Activated T-helper 9 cell treated with anti-CD3 and anti-CD28 coated beads, Interleukin-2, amount 50 U/mL, for 16 hours (primary cell): ENCODE measurements around the gene GDI1.
A peak's percentile ranks its signal among the peaks of the same experiment; 100 is the strongest.

Source experiments
- DNase-seq: peaks from one replicate; pipeline ENCODE4 v3.0.0-alpha.2; 2020; ENCODE audit warnings: low read depth

The GDI1 gene

DNA sequence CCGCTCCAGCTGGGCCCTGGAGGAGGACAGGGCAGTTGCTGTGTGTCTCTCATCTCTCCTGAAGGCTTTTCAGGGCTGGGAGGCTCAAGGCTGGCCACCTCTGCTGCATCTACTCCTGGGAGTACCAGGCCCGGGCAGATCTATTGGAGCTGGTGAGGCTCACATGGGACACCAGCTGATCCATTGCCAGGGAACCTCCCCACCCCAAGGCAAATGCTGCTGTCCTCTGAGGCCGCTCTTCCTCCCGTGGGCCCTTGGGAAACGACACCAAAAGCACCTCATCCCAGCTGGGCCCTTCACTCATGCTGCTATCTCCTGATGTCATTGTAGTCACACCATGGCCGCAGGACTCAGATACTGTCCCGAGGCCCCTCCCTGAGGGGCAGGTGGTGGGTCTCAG lies 45.8 kb downstream of the GDI1 start:
- no peak for DNase-seq

GRCh38 chrX:154483325-154483724 lies 46.4 kb downstream of the GDI1 start:
- no peak for DNase-seq

GRCh38 chrX:154484255-154485149 lies 47.5 kb downstream of the GDI1 start:
- DNase-seq: no peak

- no peak for DNase-seq
Measured at GRCh38 chrX:154485150-154486051, 48.4 kb downstream of the GDI1 start.

- DNase-seq: no peak
Measured at GRCh38 chrX:154486052-154486395, 49.1 kb downstream of the GDI1 start.

GRCh38 chrX:154486396-154487207 lies 49.6 kb downstream of the GDI1 start, which contains the start of gene UBL4A:
TSS of gene UBL4A (minus strand) at chrX:154486615. CDS start at chrX:154486584, 31 bp downstream.
- DNase-seq: peak; percentile 33

DNA sequence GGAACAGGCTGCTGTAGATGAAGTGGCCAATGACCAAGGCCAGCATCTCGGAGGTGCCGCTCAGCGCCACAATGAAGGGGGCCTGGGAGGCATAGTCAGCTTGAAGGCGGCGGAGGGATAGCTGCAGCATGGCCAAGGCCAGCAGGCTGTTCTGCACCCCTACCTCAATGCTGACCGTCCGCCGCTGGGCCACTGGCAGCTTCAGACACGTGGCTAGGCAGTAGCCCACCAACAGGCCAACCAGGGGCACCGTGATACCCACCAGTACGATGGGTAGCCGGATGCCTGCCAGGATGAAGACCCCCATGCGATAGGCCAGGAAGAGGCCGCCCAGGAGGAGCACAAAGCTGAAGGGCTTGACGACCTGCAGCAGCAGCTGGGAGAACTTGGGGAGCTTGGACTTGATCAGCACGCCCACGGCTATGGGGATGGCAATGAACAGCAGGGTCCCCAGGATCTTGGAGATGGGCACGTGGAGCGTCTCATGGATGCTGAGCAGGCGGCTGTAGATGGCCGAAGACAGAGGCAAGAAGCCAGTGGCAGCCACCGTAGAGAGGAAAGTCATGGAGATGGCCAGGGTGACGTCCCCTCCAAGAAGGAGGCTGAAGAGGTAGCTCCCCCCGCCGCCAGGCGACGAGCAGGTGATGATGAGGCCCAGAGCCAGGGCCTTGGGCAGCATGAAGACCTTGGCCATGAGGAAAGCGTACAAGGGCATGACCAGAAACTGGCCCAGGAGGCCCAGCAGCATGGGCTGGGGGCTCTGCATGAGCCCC lies 50.8 kb downstream of the GDI1 start:
- DNase-seq: no peak

GRCh38 chrX:154488336-154489075 lies 51.6 kb downstream of the GDI1 start:
- no peak for DNase-seq

DNA sequence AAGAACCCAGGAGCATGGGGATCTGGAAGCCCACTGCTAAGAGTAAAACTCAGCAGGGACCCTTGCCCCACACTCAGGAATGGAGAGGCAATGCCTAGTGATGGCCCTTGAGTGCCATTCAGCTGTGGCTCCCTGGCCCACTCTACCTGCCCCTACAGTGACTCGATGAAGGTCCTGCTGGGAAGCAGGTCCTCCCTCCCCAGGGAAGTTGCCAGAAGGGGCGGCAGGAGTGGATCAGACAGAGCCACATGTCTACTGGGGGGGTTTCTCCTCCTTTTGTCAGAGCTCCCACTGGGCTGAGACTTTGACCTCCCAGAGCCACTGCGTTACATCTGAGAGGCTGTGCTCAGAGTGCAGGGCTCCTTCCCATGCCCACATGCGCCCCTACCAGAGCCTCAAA lies 52.2 kb downstream of the GDI1 start:
- no peak for DNase-seq

DNA sequence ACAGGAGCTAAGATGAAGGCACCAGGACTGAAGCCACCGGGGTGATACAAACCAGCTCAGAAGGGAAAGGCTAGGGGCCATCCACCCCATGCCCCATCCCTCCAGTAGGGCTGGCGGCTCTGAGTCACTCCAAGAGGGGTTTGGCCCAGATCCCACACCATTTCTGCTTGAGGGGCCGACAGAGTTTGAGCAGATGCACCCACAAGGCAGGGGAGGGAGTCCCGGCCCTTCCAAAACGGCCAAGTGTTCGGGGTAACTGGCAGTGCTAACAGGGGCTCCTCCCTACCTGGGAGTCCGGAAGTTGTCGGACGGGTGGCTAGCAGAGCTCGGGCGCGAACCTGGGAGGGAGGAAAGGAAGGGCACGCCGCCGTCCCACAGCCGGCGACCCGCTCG lies 53.1 kb downstream of the GDI1 start:
- no peak for DNase-seq

GRCh38 chrX:154490414-154491083 lies 53.6 kb downstream of the GDI1 start, which contains the start of gene SLC10A3:
TSS of gene SLC10A3 (minus strand) at chrX:154490629. CDS start at chrX:154488940, 1,689 bp downstream.
- DNase-seq: peak; percentile 84
